DND-41 (cell line): Measurements from ENCODE around the gene PDE3B.
"Not testable (repeated sequence)": the region's sequence is repeated elsewhere in the genome, so short reads cannot be mapped to it uniquely, and the experiment has no call there.

ENCODE experiments used
- ATAC-seq: fragments of 200-7000 bp; cut with Tn5 transposase; 3 replicates; pipeline ENCODE4 v1.9.1; 2021; ENCODE audit warnings: low read depth; ENCODE audit not compliant: insufficient read depth
- DNase-seq: peaks from one replicate; pipeline ENCODE4 v3.0.0-alpha.2; 2020
- H2AFZ ChIP-seq: 2 replicates; pipeline ENCODE4 v1.6.0; 2012; ENCODE audit warnings: low read depth, low read length
- H3K27ac ChIP-seq: 2 replicates; pipeline ENCODE4 v1.5.1; 2012; ENCODE audit warnings: low read length, inconsistent platforms
- H3K27me3 ChIP-seq: fragments of 200-600 bp; sonication (generic); 2 replicates; pipeline ENCODE4 v1.6.0; 2012; ENCODE audit warnings: low read length, mild to moderate bottlenecking, inconsistent platforms; ENCODE audit not compliant: insufficient read depth, poor library complexity
- H3K36me3 ChIP-seq: 2 replicates; pipeline ENCODE4 v1.5.1; 2012; ENCODE audit warnings: low read length, inconsistent platforms; ENCODE audit not compliant: insufficient read depth
- H3K4me1 ChIP-seq: 2 replicates; pipeline ENCODE4 v1.5.1; 2012; ENCODE audit warnings: mild to moderate bottlenecking, low read length; ENCODE audit not compliant: insufficient read depth
- H3K4me2 ChIP-seq: 2 replicates; pipeline ENCODE4 v1.6.0; 2012; ENCODE audit warnings: mild to moderate bottlenecking, moderate library complexity, low read length, inconsistent platforms; ENCODE audit not compliant: insufficient read depth
- H3K4me3 ChIP-seq, 2 experiments: fragments of 200-600 bp in 1 of 2; shearing (Covaris generic) in 1 of 2; 2 replicates each; pipeline ENCODE4 v1.5.1; 2012 to 2016; ENCODE audit warnings: inconsistent platforms in 2 of 2, low read length in 2 of 2, mild to moderate bottlenecking in 2 of 2, low read depth in 1 of 2, moderate library complexity in 1 of 2
- H3K79me2 ChIP-seq: 2 replicates; pipeline ENCODE4 v1.6.0; 2012; ENCODE audit warnings: low read length, inconsistent platforms; ENCODE audit not compliant: insufficient read depth
- H3K9ac ChIP-seq: 2 replicates; pipeline ENCODE4 v1.6.0; 2012; ENCODE audit warnings: low read depth, mild to moderate bottlenecking, inconsistent platforms, low read length, moderate library complexity
- H3K9me3 ChIP-seq: 2 replicates; pipeline ENCODE4 v1.5.1; 2012; ENCODE audit warnings: low read length, moderate library complexity, mild to moderate bottlenecking, inconsistent platforms; ENCODE audit not compliant: insufficient read depth, severe bottlenecking
- H4K20me1 ChIP-seq: 2 replicates; pipeline ENCODE4 v1.6.0; 2012; ENCODE audit warnings: low read length; ENCODE audit not compliant: insufficient read depth
- CTCF ChIP-seq: IDR thresholded peaks from 2 replicates; pipeline ENCODE4 v1.5.1; 2012; ENCODE audit warnings: borderline replicate concordance, low read length, moderate library complexity, mild to moderate bottlenecking; ENCODE audit not compliant: poor library complexity, severe bottlenecking; ENCODE audit errors: extremely low read depth
- EZH2 ChIP-seq: IDR thresholded peaks from 3 replicates; pipeline ENCODE4 v1.6.1; 2012; ENCODE audit warnings: borderline replicate concordance, low read depth, mild to moderate bottlenecking, moderate library complexity, low read length, inconsistent platforms; ENCODE audit not compliant: severe bottlenecking

The PDE3B gene

GRCh38 chr11:14756349-14756748, 112.7 kb downstream of the PDE3B start:
- Histone ChIP-seq H3K27me3 (no peaks in the 10 kb centered on the region), H3K4me2 (no peak overlapping the region), H3K36me3 (no peaks in the 10 kb centered on the region), H3K4me1 (peaks cover 13% of the 10 kb centered on the region), H3K9me3 (no peaks in the 10 kb centered on the region), H4K20me1 (peaks cover 2% of the 10 kb centered on the region; the same call in 1 of the 2 replicates), H2AFZ (no peak overlapping the region), H3K79me2 (peaks cover 15% of the 10 kb centered on the region; the same call in 1 of the 2 replicates), H3K9ac (no peak overlapping the region), H3K27ac (0 out of 2 replicates have a peak overlapping the region, but pooled peaks have one; percentile 4), H3K4me3 (no peak overlapping the region)
- no peak for TF ChIP-seq EZH2
- TF ChIP-seq CTCF = no peak
- ATAC-seq (no peak), DNase-seq (no peak)

- H3K27me3 ChIP-seq, H3K27ac ChIP-seq, DNase-seq, ATAC-seq, H3K9ac ChIP-seq, H3K4me3 ChIP-seq, H3K9me3 ChIP-seq, H3K36me3 ChIP-seq, H3K4me2 ChIP-seq, H2AFZ ChIP-seq: not testable (repeated sequence)
- peaks cover 13% of the 10 kb centered on the region; the same call in 1 of the 2 replicates for H4K20me1 ChIP-seq
- H3K79me2 ChIP-seq = peaks cover 20% of the 10 kb centered on the region; the same call in 1 of the 2 replicates
- H3K4me1 ChIP-seq = peaks cover 15% of the 10 kb centered on the region
These were observed 115.9 kb downstream of the PDE3B start for GRCh38 chr11:14759300-14760012.

GRCh38 chr11:14764179-14764578, 120.6 kb downstream of the PDE3B start:
- no peaks in the 10 kb centered on the region for H3K9me3 ChIP-seq
- DNase-seq (no peak), ATAC-seq (no peak)
- no peaks in the 10 kb centered on the region for H3K36me3 ChIP-seq
- peak overlapping the region in 1 of 2 experiments; percentile 25; a peak in 1 of 4 replicates for H3K4me3 ChIP-seq
- H4K20me1 ChIP-seq = peaks cover 27% of the 10 kb centered on the region; the same call in 1 of the 2 replicates
- no peaks in the 10 kb centered on the region for H3K27me3 ChIP-seq
- peak overlapping the region; percentile 69 for H3K27ac ChIP-seq
- peak overlapping the region; percentile 59 for H3K4me2 ChIP-seq
- no peak overlapping the region for H3K9ac ChIP-seq
- H3K4me1 ChIP-seq = peaks cover 34% of the 10 kb centered on the region
- TF ChIP-seq EZH2 (no peak), CTCF (no peak)
- H3K79me2 ChIP-seq = peaks cover 17% of the 10 kb centered on the region; the same call in 1 of the 2 replicates
- no peak overlapping the region for H2AFZ ChIP-seq
